HG02763 (cell line): ENCODE results near the gene CHST8.
"Not testable (repeated sequence)": the region's sequence is repeated elsewhere in the genome, so short reads cannot be mapped to it uniquely, and the experiment has no call there.

ENCODE experiments used
- ATAC-seq: cut with Tn5 transposase; IDR thresholded peaks from one replicate; pipeline ENCODE4 v1.9.1; 2021; ENCODE audit warnings: mild to moderate bottlenecking, moderate library complexity; ENCODE audit not compliant: unreplicated experiment

The CHST8 gene

GRCh38 chr19:33616857-33617256 is 4.9 kb upstream of the CHST8 start:
- no peak for ATAC-seq

- ATAC-seq = not testable (repeated sequence)
These were observed 3.4 kb upstream of the CHST8 start for GRCh38 chr19:33618363-33618762.

DNA sequence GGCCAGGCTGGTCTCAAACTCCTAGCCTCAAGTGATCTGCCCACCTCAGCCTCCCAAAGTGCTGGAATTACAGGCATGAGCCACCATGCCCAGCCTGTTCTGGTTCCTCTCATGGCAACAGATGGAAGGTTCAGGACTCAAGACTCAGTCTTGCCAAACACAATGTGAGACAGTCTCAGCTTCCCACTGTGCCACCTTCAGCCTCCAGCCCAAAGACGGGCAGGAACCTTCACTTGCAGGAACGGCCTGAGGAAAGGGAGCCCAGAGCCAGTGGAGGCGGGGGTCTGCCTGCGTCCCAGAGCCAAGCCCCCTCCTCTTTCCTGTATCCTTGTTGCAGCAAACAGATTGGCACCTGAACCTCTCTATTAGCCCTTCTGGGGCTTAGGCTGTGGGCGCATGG is 2.9 kb upstream of the CHST8 start:
- ATAC-seq = no peak

- no peak for ATAC-seq
These were observed 1.1 kb upstream of the CHST8 start for GRCh38 chr19:33620611-33621010.

- no peak for ATAC-seq
These were observed 528 bp upstream of the CHST8 start for GRCh38 chr19:33621065-33621785.

- no peak for ATAC-seq
These were observed 704 bp downstream of the CHST8 start for GRCh38 chr19:33622505-33622808.

GRCh38 chr19:33622809-33623511 is 1.2 kb downstream of the CHST8 start:
- ATAC-seq = no peak

GRCh38 chr19:33624586-33624985 is 2.8 kb downstream of the CHST8 start:
- ATAC-seq = no peak

DNA sequence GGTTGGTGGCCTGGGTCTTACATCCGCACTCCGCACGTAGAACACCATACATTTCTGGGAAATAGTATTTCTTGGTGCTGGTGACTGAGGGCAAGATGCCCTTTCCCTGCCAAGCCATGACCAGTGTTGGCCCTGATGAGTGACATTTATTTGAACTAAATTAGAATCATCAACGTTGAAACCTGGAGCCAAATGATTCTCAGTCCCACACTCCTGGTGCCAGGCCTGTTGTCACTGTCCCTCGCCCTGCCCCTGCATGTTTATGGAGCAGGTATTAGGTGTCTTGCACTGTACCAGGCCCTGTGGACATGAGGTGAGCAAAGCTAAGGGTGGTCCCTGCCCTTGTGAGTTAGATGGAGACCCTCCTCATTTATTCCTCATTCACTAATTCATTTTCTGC is 5.8 kb downstream of the CHST8 start:
- ATAC-seq = no peak

- no peak for ATAC-seq
These were observed 6.4 kb downstream of the CHST8 start for GRCh38 chr19:33627962-33628839.

- ATAC-seq = no peak
These were observed 7.4 kb downstream of the CHST8 start for GRCh38 chr19:33628921-33629825.

GRCh38 chr19:33629826-33630375 is 8.1 kb downstream of the CHST8 start:
- no peak for ATAC-seq

GRCh38 chr19:33630880-33631608 is 9.3 kb downstream of the CHST8 start:
- no peak for ATAC-seq

DNA sequence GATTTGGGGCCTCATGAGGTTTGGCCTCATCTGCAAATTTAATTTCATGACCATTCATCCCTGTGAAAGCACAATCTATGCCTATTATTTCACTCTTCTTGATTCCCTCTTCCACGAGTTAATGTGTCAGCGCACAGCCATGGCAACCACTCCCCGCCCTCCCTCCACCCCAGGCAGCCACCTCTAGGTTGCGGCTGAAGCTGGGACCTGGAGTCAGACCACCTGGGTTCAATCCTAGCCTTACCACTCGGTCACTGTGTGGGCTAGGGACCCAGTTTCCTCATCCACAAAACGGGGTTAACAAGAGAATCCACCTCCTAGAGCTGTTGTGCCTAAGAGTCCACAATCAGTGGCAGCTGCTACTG is 9.8 kb downstream of the CHST8 start:
- ATAC-seq = no peak

DNA sequence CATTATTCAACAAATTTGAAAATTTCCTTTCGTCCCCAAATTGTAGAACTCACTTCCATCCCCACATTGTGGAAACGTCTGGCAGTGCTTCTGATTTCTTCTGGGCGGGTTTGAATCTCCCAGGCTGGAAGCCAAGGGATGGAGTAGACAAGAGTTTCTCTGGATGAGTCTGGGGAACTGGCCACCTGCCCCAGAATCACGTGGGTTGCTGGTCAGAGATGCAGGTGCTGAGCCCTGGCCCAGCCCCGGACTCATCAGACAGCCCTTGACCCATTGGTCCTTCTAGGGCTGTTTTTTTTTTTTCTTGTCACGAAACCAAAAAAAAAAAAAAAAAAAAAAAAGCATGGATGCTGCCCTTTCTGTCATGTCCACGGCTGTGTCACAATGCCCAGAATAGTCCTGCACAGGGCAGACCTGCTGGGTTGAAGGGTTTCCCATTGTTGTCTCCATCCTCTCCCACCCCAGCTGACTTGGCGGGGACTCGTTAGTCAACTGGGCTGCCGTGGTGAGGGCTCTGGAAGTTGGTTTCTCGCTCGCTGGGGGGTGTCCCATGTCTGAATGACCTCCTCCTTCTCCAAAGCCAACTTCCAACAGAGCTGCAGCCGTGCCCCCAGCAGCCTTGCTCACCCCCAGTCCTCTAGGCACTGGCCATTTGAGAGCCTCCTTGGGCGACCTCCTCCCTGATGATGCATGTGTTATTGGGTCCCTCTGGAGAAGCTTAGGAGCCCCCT is 12.8 kb downstream of the CHST8 start:
- ATAC-seq = no peak

DNA sequence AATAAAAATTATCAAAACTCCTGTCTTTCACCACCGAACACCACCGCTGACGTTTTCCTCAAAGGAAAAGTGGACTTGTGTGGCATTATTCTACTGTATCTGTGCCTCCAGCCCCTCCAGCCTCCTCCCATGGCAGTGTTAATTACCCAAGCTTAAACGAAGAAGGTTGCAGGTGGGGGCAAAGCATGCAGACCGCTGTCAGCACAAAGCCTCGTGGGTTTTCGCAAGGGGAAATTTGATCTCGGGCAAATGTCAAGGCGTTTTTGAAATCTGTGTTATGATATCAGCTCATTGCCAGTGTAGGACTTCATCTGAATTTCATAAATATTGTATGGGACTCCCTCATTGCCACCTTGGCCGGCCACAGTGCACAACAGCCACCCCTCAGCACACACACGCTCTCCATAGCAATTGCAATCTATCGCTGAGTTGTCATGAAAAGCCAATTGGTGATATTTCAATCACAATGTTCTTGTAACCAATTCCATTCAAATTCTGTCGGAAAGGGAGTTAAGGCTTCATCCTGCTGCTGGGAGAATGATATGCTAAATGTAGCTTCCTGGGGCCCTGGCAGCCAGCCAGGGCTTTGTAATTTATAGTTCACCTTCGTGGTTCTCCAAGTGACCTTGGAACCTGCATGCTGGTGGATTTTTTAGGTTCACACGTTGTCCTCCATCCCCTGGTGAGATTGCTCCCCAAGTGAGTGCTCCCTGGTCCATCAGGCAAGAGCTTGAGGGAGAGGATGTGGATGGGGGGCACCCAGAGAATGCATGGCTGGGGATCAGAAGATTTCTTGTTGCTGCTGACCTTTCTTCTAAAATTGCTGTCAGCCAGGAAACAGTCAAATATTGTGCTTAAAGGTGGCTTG is 16.6 kb downstream of the CHST8 start:
- ATAC-seq = no peak

DNA sequence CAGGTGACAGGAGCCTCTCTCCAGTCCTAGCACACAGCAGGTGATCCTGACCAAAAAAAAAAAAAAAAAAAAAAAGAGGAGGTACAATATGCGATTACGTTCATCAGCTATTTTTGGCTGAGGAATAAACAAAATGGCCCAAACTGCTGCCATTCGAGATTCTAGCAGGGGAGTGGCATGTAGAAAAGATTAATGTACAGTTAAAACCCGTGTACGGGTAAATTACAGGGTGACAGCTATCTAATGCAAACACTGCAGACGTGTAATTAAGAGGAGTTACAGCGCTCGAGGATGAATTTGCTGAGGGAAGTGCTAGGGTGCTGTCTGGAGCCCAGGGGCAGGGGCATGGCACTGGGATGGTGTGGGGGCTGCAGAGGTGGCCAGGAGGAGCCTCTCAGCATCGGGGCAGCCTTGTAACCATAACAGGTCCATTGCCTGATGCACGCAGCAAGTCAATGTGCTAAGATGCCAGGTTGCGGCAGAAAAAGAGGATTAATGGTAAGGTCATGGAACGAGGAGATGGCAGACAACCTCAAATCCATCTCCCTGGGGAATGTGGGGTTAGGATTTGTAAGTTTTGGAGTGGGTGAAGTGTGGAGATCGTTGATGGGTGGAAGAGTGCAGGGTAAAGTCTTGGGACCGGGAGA is 17.4 kb downstream of the CHST8 start:
- ATAC-seq = no peak

- no peak for ATAC-seq
These were observed 19.0 kb downstream of the CHST8 start for GRCh38 chr19:33640773-33641172.
